Peyer's patch (tissue), 4 donors: ENCODE measurements around the gene CCDC63.

Experiments
- POLR2A ChIP-seq, 2 donors: fragments of 450-650 bp; IDR thresholded peaks; one replicate each; pipeline ENCODE4 v1.5.1; 2017; ENCODE audit warnings: antibody characterized with exemption in 2 of 2, mild to moderate bottlenecking in 2 of 2, moderate library complexity in 2 of 2
- TF ChIP-seq, protein P1 (sequence below), 6 experiments: fragments of 450-650 bp in 4 of 6; fragments of 200-600 bp in 2 of 6; sonication (generic) in 1 of 6; IDR thresholded peaks; one replicate each; pipeline ENCODE4 v1.5.1; 2017 to 2019; ENCODE audit warnings: antibody characterized with exemption in 6 of 6, mild to moderate bottlenecking in 3 of 6, moderate library complexity in 1 of 6

- TF ChIP-seq, protein P1, sequence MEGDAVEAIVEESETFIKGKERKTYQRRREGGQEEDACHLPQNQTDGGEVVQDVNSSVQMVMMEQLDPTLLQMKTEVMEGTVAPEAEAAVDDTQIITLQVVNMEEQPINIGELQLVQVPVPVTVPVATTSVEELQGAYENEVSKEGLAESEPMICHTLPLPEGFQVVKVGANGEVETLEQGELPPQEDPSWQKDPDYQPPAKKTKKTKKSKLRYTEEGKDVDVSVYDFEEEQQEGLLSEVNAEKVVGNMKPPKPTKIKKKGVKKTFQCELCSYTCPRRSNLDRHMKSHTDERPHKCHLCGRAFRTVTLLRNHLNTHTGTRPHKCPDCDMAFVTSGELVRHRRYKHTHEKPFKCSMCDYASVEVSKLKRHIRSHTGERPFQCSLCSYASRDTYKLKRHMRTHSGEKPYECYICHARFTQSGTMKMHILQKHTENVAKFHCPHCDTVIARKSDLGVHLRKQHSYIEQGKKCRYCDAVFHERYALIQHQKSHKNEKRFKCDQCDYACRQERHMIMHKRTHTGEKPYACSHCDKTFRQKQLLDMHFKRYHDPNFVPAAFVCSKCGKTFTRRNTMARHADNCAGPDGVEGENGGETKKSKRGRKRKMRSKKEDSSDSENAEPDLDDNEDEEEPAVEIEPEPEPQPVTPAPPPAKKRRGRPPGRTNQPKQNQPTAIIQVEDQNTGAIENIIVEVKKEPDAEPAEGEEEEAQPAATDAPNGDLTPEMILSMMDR (IDR thresholded peaks at IDR 0.05): no peak
- no peak for TF ChIP-seq POLR2A (IDR thresholded peaks at IDR 0.05)
Measured at GRCh38 chr12:110943373-110943772, 96.6 kb downstream of the CCDC63 start.
